ENCODE data around the gene RPUSD1.
"Not testable (repeated sequence)": the region's sequence is repeated elsewhere in the genome, so short reads cannot be mapped to it uniquely, and the experiment has no call there.

Gene RPUSD1, protein sequence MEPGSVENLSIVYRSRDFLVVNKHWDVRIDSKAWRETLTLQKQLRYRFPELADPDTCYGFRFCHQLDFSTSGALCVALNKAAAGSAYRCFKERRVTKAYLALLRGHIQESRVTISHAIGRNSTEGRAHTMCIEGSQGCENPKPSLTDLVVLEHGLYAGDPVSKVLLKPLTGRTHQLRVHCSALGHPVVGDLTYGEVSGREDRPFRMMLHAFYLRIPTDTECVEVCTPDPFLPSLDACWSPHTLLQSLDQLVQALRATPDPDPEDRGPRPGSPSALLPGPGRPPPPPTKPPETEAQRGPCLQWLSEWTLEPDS

DNA sequence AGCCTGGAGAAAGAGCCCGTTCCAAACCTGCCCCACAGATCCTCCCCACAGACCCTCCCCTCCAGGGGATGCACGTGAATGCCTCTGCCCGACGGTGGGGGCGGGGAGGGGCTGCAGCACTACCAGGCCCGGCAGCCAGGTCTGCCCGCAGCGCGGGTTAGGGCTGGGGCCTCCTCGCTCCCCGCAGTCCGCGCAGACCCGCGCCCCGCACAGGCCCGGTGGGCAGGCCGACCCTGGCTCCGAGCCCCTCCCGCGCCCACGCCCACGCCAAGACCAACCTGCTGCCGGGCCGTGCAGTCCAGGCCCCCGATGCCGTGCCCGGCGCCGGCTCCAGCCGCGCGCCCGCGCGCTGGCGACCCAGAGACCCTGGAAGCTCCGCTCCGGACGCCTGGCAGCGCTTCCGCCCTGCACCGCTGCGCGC, at the start of gene RPUSD1:
TSS of gene RPUSD1 (minus strand) at position 404 of the 421 bp plus-strand sequence. CDS start 644 bp downstream, outside the sequence.
- DNase-seq, result no peak

DNA sequence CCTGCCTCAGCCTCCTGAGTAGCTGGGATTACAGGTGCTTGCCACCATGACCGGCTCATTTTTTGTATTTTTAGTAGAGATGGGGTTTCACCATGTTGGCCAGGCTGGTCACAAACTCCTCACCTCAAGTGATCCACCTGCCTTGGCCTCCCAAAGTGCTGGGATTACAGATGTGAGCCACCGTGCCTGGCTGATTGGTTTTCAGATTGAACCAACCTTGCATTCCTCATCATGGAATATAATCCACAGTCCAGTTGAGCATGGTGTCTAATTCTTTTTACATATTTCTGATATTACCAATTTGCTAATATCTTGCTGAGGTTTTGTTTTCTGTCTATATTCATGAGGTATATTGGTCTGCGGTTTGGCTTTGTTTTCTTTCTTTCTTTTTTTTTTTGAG, 48.6 kb upstream of the RPUSD1 start:
- DNase-seq, result not testable (repeated sequence)

DNA sequence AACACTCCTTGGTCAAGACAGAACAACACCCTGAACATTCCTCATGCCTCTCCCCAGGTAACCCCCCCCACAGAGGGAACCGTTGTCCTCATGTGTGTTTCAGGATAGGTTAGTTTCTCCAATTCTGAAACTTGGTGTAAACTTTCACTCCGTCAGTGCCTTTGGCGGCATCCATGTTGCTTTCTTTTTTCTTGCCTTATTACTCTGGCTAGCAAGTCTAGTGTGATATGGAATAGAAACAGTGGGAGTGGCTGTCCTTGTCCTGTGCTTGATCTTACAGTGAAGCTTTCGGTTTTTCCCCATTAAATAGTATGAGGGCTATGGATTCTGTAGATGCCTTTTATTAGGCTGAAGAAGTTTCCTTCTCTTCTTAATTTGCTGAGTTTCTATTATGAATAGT, 48.0 kb upstream of the RPUSD1 start:
- DNase-seq, result no peak

DNA sequence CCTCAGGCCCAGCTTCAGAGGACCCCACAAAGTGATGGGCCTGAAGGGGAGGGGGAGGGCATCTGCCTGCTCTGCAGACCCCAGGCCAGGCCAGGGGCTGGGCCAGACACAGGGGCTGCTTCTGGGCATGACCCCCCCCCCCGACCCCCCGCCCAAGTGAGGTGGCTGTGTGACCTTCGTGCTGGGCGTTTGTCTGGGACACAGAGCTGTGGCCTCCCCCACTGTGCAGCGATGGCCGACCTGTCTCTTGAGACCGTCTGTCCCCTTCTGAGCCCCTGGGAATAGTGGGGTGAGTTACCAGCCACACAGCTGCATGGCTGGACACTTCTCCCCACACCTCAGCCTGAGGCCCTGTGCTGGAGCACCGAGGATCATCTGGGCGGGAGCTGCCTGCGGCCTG, 47.2 kb upstream of the RPUSD1 start:
- no peak for DNase-seq

DNA sequence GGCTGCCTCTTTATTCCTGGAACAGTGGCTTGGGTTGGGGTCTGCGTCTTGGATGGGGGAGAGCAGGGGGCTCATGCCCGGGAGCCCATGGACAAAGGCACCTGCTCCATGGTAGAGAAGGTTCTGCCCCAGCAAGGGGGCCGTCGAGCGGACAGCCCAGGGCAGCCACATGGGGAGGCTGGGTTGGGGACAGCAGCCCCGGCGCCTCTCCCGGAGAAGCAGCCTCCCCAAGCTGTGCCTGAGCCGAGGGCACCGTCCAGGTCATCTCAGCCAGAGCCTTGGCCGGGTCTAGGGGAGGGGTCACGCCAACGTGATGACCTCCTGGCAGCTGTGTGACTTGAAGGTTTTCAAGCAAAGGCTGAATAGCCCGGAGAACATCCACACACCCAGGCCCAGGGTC, 45.2 kb upstream of the RPUSD1 start:
- DNase-seq, result no peak

DNA sequence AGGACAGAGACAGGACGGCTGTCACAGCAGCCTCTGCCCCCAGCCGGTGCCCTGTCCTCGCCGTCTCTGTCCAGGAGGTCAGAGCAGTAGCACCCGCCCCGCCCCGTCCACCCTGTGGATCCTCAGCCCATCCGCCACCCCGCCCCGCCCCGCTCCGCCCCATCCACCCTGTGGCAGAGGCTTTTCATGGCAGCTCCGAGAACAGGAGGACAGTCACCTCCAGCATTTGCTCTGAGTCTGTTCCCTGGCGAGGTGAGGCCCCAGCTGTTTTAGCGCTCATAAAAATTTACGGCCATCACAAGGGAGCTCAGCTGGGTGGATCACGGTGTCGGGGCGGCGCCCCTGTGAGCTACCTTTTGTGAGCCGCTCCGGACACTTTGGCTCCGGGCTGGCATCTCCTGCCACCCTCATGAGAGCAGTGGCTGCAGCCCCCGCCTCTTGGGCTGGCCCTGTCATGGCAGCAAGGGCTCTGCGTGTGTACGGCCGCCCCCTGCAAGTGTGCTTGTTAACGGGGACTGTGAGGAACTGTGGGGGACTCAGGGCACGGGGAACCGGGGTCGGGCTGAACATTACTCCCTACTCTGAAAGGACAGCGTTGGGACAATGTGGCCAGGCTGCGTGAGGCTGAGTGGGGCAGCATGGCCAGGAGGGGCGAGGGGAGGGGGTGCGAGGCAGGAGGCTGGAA, 44.6 kb upstream of the RPUSD1 start:
- no peak for DNase-seq

DNA sequence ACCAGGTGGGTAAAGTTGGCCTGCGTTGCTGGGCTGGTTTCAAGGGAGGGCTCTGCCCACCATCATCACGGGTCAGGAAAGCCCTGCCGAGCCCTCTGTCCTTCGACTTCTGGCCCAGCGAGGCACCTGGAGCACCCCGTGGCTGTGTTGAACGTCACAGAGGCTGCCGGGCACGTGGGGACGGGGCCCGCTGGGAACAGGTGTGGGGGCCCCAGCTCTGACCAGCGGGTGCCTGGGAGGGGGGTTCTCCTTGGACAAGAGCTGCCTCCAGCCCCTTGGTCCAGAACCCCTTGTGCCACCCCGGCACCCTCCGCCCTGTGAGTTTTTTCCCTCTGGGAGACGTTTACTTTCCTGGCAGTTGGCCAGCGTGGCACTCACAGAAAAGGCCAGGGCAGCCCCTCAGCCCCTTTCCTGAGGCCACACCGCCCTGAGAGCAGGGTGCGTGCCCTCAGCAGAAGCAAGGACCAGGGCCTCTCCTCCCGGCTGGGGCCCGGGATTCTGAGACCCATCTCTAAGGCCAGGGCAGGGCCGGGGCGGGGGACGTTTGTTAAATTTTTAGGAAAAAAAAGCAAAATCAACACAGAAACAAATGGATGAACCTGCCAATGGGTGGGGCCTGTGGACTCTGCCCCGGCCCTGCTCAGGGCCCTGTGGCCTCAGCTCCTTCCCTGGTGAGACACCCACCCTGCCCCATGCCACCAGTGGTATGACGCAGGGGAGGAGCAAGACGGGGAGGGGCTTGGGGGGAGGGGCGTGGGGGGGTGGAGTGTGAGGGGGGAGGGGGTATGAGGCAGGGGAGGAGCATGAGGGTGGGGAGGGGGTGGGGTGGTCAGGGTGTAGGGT, 43.6 kb upstream of the RPUSD1 start:
- no peak for DNase-seq

DNA sequence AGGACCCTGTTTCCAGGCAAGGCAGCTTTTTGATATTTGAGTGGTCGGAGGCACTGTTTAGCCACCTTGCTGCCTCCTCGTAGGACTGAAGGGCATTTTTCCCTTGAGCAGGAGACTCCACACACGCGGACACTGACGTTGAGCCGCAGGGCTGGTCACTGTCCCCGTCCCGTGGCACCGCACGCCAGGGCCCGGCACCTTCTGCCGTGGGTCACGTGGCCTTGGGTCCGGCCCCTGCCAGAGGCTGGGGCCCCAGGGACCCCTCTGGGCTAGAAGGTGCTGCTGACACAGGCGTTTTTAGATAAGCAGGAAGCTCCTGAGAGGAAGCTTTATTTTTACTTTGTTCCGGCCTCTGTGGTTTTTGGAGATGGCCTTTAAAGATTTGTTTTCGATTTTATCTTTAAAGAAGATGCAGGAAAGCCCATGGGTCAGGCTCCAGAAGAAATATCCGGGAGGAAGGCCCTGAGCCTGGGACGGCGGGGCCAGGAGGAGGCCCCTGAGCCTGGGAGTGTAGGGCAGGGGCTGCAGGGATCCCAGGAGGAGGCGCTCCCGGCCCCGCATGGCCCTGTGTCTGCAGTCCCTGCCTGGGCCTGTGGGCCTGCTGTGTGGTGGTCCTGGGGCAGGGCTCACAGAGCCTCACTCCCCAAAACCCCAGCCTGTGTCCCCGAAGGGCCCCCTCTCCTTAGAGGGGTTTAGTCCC, 42.8 kb upstream of the RPUSD1 start:
- no peak for DNase-seq

DNA sequence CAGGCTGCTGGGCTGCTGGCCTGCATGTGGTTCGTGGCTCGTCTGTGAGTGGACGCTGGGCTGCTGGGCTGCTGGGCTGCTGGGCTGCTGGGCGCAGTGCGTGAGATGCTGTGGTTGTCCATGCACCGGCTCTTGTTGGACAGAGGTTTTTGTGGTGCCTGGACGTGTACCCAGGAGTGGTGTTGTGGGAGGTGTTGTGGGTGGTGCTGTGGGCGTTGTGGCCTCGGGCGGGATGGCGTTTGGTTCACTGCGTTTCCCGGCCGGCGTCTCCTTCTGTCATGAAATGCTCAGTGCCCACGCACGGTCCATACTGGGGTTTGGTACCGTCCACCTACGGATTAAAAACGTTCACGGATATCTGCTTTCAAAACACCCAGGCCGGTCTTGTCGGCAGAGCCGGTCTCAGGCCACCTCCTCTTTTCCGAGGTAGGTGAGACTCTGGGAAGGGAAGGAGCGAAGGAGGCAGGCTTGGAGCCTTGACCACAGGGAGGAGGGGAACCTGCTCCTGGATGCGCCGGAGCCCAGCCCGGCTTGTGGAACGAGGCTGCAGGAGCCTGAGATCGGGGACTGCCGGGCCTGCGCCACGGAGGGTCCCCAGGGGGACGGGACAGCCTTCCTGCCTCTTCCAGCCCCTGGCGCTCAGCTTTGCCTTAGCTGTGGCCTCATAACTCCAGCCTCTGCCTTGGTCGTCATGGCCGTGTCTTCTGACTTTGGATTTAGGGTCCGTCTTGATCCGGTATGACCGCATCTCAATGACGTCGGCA, 42.1 kb upstream of the RPUSD1 start:
- DNase-seq, result no peak

DNA sequence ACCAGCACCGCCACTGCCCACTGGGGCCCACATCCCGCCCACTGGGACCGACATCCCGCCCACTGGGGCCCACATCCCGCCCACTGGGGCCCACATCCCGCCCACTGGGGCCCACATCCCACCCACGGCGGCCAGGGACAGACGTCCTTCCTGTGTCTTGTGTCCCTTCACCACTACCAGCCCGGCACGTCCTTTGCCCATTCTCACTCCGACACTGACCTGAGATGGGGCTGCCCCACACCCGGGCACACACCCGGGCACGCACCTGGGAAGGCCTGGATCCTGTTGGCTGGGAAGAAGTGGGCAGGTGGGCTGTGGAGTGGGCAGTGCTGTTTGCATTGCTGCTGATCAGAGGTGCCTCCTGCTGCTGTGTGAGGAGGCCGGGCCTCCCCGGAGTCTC, 40.7 kb upstream of the RPUSD1 start:
- DNase-seq, result no peak

DNA sequence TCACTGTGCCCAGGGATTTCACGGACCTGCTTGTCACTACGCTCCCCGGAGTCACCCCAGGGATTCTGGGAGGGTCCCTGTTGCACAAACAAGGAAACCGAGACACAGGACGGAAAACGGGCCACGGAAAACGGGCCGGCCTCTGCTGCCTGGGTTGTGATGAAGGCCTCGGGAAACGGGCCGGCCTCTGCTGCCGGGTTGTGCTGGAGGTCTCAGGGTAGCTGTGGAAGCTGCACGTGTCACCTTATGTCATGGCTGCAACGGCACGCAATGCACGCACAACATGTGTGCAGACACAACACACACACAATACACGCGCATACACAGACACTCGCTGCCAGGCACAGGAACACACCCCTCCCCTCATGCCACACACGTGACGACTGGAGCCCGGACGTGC, 39.3 kb upstream of the RPUSD1 start:
- no peak for DNase-seq

DNA sequence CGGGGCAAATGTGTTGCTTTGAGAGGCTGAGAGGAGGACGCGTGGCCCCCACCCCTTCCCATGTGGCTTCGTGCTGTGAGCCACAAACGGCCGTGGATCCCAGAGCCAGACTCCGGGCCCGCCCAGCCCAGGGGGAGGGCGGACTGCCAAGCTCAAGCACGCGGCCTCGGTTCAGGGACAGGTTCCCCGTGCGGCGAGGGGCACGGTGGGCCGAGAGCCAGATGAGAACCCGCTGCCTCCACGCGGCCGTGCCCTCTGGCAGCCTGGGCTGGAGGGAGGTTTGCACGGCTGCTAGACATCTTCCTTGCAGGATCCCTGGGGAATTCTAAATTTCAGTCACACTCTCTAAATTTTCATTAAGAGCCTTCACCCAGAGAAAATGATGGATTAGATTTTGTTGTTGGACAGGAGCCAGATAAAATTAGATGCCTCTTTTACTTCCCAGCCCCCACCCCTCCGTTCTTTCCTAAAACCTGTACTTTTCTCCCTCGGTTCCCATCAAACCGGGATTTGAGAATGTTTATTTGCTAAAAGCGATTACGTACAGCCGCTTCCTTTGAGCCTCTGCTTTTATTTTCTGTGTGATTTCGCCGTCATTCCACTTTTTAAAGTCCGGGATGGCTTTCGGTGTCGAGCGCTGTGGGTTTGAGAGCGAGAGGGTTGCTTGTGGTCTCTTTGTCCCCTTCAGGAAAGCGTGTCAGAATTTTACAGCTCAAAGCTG, 37.3 kb upstream of the RPUSD1 start:
- DNase-seq, result no peak

DNA sequence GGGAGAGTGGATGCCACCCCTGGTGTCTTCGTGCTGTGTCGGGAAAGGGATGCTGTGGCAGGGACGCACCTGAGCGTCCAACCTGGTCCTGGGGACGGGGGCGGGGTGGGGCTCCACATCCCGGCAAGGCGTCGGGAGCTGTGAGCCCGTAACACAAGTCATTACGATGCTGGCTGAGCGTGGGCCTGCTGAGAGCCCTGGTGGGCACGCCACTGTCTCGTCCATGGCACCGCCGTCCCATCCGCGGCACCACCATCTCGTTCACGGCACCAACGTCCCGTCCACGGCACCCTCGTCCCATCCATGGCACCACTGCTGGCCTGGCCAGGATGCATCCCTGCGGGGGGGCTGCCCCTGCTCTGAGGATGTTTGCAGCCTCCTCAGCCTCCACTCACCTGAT, 36.4 kb upstream of the RPUSD1 start:
- DNase-seq, result no peak

DNA sequence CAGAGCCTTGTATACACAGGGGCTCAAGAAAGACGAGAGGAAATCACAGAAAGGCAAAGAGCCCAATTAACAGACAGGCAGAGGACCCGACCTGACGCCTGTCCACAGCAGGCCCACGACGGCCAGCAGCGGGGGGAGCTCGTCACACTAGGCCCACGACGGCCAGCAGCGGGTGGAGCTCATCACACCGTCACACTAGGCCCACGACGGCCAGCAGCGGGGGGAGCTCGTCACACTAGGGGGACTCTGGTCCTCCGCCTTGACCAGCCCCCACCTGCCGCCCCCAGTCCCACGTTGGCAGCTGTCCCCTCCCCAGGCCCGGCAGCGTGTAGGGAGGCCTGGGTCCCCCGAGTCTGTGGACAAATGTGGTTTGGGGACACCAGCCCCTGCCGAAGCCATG, 36.0 kb upstream of the RPUSD1 start:
- DNase-seq, result no peak

DNA sequence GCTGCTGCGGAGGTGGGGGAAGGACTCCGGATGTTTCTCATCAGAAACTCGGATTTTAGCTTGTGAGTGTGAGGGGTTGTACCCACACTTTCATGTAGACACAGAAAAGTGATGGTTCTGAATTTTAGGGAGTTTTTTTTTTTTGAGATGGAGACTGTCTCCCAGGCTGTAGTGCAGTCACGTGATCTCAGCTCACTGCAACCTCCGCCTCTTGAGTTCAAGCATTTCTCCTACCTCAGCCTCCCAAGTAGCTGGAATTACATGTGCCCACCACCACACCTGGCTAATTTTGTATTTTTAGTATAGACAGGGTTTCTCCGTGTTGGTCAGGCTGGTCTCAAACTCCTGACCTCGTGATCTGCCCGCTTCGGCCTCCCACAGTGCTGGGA, 34.7 kb upstream of the RPUSD1 start:
- DNase-seq, result no peak

DNA sequence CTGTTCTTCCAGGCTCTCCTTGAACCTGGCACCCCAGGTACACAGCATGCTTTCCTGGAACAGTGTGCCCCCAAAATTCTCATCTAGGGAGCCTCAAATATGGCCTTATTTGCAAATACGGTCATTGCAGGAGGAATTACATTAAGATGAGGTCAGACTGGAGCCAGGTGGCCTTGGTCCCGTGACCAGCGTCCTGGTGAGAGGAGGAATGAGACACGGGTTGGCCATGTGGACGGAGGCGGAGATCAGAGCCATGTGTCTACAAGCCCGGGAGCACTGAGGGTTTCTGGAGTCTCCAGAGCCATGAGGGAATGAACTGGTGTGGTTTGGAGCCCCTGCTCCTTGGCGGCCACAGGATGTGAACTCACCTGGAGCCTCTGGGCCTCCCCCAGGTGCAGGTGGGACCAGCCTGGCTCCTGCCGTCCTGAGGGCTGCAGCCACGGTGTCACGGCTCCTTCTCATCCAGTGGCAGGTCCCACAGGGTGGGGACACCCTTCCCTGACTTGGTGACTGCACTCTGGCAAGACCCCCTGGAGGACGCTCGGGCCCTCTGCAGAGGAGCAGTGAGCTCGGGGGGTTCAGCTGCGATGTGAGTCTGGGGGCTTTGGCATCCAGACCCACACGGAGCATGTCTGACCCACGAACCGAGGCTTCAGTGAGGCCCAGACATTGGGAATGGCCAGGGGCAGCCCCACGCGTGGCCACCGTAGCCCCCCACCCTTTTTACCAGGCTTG, 34.2 kb upstream of the RPUSD1 start:
- DNase-seq, result no peak

DNA sequence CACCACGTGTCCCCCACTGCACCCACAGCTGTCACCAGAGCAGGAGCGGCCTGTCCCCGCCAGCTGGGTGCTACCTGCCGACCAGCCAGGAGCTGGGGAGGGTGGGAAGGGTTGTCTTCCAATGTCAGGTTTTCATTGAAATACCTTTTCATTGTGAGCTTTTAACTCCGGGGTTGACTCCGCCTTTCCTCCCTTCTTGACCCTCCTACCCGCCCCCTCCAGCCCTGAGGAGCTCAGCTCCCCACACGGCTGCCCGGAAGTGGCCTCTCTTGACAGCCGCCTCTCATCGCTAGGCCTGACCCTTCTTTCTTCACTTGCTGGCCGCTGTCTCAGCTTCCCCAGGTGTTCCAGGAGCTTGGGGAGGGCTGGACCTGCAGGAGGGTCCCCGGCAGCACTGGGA, 33.6 kb upstream of the RPUSD1 start:
- no peak for DNase-seq

DNA sequence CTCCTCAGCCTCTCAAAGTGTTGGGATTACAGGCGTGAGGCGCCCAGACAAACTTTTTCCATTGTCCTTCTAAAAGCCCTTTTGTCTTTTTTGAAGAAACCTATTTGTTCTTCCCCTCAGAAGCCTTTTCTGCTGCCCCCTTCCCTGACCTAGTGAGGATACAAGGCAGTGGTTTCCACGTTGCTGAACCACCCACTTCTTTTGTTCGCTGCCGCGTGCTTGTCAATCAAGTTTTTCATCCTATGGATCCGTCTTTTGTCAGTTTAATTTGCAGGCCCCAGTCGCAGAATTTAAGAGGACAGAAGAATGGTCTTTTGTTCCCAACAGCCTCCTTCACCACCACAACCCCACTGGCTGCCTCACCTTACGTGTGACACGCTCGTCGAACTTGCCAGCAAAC, 32.6 kb upstream of the RPUSD1 start:
- DNase-seq, result no peak

DNA sequence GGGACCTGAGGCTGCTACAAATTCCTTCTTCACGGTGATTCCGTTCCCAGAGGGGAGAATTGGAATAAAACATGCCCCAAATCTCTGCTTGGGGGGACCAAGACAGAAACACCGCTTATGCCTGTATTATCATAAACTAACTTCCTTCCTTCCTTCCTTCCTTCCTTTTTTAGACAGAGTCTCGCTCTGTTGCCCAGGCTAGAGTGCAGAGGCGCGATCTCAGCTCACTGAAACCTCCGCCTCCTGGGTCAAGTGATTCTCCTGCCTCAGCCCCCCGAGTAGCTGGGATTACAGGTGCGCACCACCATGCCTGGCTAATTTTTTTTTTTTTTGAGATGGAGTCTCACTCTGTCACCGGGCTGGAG, 31.8 kb upstream of the RPUSD1 start:
- not testable (repeated sequence) for DNase-seq

DNA sequence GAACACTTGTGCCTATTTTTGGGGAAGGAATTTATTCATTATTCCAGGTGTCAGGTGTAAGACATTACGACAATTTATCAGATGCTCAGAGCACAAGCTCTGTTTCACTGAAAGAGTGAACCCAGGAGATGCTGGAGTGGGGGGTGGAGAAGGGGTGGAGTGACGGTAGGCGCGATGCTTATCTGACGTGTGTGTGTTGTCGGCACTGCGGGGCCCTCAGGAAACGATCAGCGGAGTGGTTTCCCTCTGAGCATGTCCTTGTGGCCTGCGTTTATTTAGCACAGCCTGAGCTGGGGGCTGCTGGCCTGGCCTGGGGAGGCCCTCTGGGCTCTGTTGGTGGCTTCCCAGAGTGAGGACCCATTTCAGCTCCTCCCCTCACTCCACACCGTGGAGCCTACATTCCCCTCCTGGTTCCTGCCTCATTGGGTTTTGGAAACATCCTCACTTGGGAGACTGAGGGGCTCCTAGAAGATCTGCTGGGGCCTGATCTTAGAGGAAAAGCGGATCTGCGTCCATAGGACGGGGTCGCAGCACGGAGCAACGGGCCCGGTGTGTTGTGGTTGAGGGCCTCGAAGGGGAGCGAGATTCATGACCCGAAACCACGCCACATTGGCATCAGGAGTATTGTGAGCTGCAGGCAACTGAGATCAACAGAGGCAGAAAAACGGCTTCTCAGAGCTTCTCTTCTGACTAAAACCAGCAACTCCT, 31.3 kb upstream of the RPUSD1 start:
- DNase-seq, result no peak

All from hematopoietic multipotent progenitor cell treated with erythropoietin and hydrocortisone succinate and interleukin-3 and kit ligand, for 6 days (in vitro differentiated cells).